AG04449 (cell line): ENCODE measurements around the gene CP.

Experiments
- CTCF ChIA-PET: fragments of 350-600 bp; formaldehyde crosslinking; extraction: SDS; loops from one replicate; lab custom pipeline; 2021; ENCODE audit warnings: antibody characterized with exemption; lab: Yijun Ruan, JAX
- POLR2A ChIA-PET: fragments of 400-600, 350-600 bp; formaldehyde crosslinking; extraction: SDS; loops from one replicate; lab custom pipeline; 2020; ENCODE audit warnings: antibody characterized with exemption, inconsistent platforms; lab: Yijun Ruan, JAX
- DNase-seq: peaks from one replicate; pipeline ENCODE4 v3.0.0-alpha.2; 2010; ENCODE audit warnings: low read depth, low spot score
- H3K4me3 ChIP-seq: 2 replicates; pipeline ENCODE4 v1.5.1; 2011; ENCODE audit warnings: low read depth, mild to moderate bottlenecking, control low read depth, low read length
- CTCF ChIP-seq: IDR thresholded peaks from one replicate; pipeline ENCODE4 v1.5.1; 2011; ENCODE audit warnings: mild to moderate bottlenecking, moderate library complexity, low read length, control low read depth, inconsistent platforms; ENCODE audit not compliant: insufficient read depth; ENCODE audit errors: missing control alignments

Gene CP

DNA sequence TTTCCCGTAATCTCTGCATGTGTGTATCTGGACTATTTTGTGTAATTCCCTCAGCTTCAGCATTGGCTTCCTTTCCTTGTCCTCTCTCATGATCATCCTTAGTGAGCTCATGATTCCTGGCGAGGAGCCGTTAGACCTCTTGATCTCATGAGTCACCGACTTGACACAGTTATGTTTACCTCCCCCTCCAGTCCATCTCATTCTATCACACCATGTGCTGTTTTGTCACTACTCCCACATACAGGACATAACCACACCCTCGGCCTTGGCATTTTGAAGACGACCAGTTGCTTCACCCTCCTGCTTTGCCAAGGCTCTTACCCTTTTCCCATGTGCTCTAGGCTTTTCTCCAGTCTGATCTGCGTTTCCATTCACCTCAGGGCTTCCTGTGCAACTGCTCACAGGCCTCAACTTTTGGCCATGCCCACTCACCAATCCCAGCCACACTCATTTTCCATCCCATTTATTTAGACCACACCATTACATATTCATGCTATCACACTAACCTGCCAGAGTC, 41.5 kb downstream of the CP start:
- ChIA-PET CTCF (interaction anchor here (1.2 kb wide), 1 partner anchor 95 kb away, joined by 4 read pairs; no protein-coding TSS in a partner anchor), POLR2A (interaction anchor here (1.1 kb wide), 1 partner anchor 50 kb away, joined by 5 read pairs; the partner anchor contains the start of gene HPS3)
- no peak for TF ChIP-seq CTCF
- DNase-seq: peak; percentile 97
- H3K4me3 ChIP-seq: no peak overlapping the region

DNA sequence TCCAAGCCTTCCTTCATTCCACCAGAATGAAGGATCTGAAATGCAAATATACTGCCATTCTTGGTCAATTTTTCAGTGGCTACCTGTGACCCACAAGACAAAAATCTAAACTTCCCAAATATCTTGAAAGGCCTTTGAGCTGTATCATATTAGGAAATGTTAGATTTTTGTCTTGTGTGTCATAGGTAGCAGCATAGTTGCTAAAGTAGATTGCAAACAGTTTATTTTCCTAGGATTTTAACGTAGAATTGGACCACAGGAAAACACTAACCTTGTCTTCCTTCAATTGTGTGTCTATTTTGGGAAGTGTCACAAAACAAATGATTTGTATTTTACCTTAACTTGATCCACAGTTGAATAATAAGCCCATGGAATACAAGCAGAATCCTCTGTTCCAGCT, 42.4 kb downstream of the CP start:
- no peak for TF ChIP-seq CTCF
- ChIA-PET CTCF (interaction anchor here (0.8 to 1.2 kb wide), 2 partner anchors 9 to 96 kb away, joined by 3 to 4 read pairs; no protein-coding TSS in a partner anchor), POLR2A (interaction anchor here (0.5 to 1.1 kb wide), 4 partner anchors 8 to 279 kb away, joined by 3 to 5 read pairs (median 4); partner anchors contain the start of gene HPS3)
- peak; percentile 34 for DNase-seq
- H3K4me3 ChIP-seq: no peak overlapping the region

GRCh38 chr3:149177122-149177521, 44.5 kb downstream of the CP start:
- no peak for TF ChIP-seq CTCF
- CTCF ChIA-PET: interaction anchor here (1.3 to 1.7 kb wide), 2 partner anchors 57 kb away, joined by 3 to 5 read pairs; no protein-coding TSS in a partner anchor
- POLR2A ChIA-PET: no interaction called here

GRCh38 chr3:149174901-149175300, 46.7 kb downstream of the CP start:
- no peak for TF ChIP-seq CTCF
- ChIA-PET CTCF (no interaction called here), POLR2A (no interaction called here)
- no peak for DNase-seq
- H3K4me3 ChIP-seq: no peak overlapping the region

More at GRCh38 chr3:149177122-149177521, 44.5 kb downstream of the CP start:
- no peak overlapping the region for H3K4me3 ChIP-seq
- DNase-seq: no peak

DNA sequence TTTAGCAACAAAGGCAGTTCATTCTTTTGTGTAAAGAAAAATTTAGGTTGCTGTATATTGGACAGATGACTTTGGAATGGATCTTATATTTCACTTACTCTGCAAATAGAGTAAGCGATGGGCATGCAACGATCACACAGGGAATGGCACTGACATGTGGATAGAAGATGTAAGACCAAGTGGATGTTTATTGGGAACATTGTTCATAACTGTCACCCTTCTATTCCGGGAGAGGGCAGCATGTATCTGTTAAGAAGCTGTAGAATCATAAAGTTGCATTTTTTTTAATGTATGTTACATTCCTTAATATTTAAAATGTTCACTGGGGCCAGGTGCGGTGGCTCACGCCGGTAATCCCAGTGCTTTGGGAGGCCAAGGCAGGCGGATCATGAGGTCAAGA, 51.0 kb downstream of the CP start:
- TF ChIP-seq CTCF: no peak
- ChIA-PET CTCF (interaction anchor here (0.7 to 1.3 kb wide), 4 partner anchors 8 to 165 kb away, joined by 3 to 5 read pairs (median 3); no protein-coding TSS in a partner anchor), POLR2A (interaction anchor here (0.8 kb wide), 1 partner anchor 8 kb away, joined by 4 read pairs; no protein-coding TSS in a partner anchor)
- no peak for DNase-seq
- no peak overlapping the region for H3K4me3 ChIP-seq

DNA sequence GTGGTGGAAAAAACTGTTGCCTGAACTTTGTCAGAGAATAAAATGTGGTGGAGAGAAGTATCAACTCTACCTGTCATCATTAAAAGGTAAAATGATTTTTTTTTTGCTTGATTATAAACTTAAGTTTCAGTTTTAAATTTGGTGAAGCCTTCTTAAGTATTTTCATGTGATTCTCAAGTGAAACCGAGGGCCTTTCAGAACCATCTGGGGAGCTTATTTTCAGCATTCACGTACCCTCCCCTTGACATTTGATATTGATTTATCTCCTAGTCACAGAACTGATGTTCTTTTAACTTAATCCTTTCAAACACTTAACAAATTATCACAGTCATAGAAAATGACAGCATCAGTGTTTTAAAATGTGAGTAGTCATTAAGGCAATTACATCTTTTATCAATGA, 53.7 kb downstream of the CP start:
- TF ChIP-seq CTCF: no peak
- ChIA-PET CTCF (no interaction called here), POLR2A (no interaction called here)
- no peak overlapping the region for H3K4me3 ChIP-seq
- DNase-seq: no peak
